GM12801 (cell line): ENCODE results near the gene TLX1.

Source experiments
- CTCF ChIP-seq: IDR thresholded peaks from one replicate; pipeline ENCODE4 v1.5.1; 2011; ENCODE audit warnings: control low read depth; ENCODE audit not compliant: insufficient read length; ENCODE audit errors: extremely low read depth

The TLX1 gene

GRCh38 chr10:101130984-101131961 lies at the start of gene TLX1:
TSS of gene TLX1 (plus strand) at chr10:101131300. CDS start at chr10:101131542, 242 bp downstream.
- no peak for TF ChIP-seq CTCF

- no peak for TF ChIP-seq CTCF
Observed at GRCh38 chr10:101085846-101086245, 45.3 kb upstream of the TLX1 start.

GRCh38 chr10:101087376-101087775 lies 43.7 kb upstream of the TLX1 start:
- no peak for TF ChIP-seq CTCF

GRCh38 chr10:101087965-101088364 lies 43.1 kb upstream of the TLX1 start:
- no peak for TF ChIP-seq CTCF

- TF ChIP-seq CTCF, result no peak
Observed at GRCh38 chr10:101089520-101090299, 41.4 kb upstream of the TLX1 start.

GRCh38 chr10:101090597-101090996 lies 40.5 kb upstream of the TLX1 start:
- no peak for TF ChIP-seq CTCF

- TF ChIP-seq CTCF, result no peak
Observed at GRCh38 chr10:101091546-101092290, 39.4 kb upstream of the TLX1 start.
